ENCODE results near the gene CAVIN4. TPM values are rescaled to one million over a fixed set of nuclear protein-coding genes. Genes with fewer than 3 reads are reported as not detected.

CAVIN4 gene
- polyA plus RNA-seq, 1 donor (not counting 4 experiments of a cell fraction or from before 2014, with no cell fraction given) = 0.18 TPM

GRCh38 chr9:100554935-100555401 lies 22.9 kb upstream of the CAVIN4 start:
- Histone ChIP-seq H3K9ac (ENCODE audit: control insufficient read depth, extremely low read depth, insufficient read depth, low read length) (no peak overlapping the region), H3K9me3 (ENCODE audit: control insufficient read depth, low read depth, low read length) (no peaks in the 10 kb centered on the region), H3K36me3 (ENCODE audit: control insufficient read depth in 2 of 2, extremely low read depth in 1 of 2, insufficient read depth in 2 of 2, low read length in 2 of 2) (no peaks in the 10 kb centered on the region), H4K20me1 (ENCODE audit: control insufficient read depth, extremely low read depth, insufficient read depth, low read length) (no peaks in the 10 kb centered on the region), H2AFZ (ENCODE audit: control insufficient read depth, low read length) (no peak overlapping the region), H3K4me3 (ENCODE audit: control insufficient read depth in 2 of 3, extremely low read depth in 1 of 3, insufficient read depth in 2 of 3, low read depth in 1 of 3, low read length in 3 of 3) (no peak overlapping the region), H3K4me1 (ENCODE audit: control insufficient read depth, extremely low read depth, insufficient read depth, low read length) (no peaks in the 10 kb centered on the region), H3K27me3 (ENCODE audit: control insufficient read depth, extremely low read depth, insufficient read depth, low read length) (no peaks in the 10 kb centered on the region), H3K79me2 (ENCODE audit: control insufficient read depth, insufficient read depth, low read length) (no peaks in the 10 kb centered on the region), H3K27ac (ENCODE audit: control insufficient read depth, insufficient read depth, low read length) (no peak overlapping the region), H3K4me2 (ENCODE audit: control insufficient read depth, extremely low read depth, insufficient read depth, low read depth, low read length) (no peak overlapping the region), H3K9me1 (ENCODE audit: control insufficient read depth, extremely low read depth, insufficient read depth, low read length) (no peaks in the 10 kb centered on the region)
- TF ChIP-seq EZH2 (IDR thresholded peaks at IDR 0.05; ENCODE audit: low read length) (no peak), CTCF (optimal IDR thresholded peaks at IDR 0.05 in 1 of 3, IDR thresholded peaks at IDR 0.05 in 1 of 3, conservative IDR thresholded peaks at IDR 0.05 in 1 of 3; ENCODE audit: extremely low read depth in 1 of 3, insufficient read depth in 2 of 3, low read length in 3 of 3) (no peak)
- dilution Hi-C loops (cut with MboI; ENCODE audit: extremely low pct_ligation_motif_present, low sequenced_read_pairs) = no loop called here
- DNase-seq (ENCODE audit: low read depth, low spot score) = no peak
- FAIRE-seq = no peak

- Histone ChIP-seq H3K9ac (ENCODE audit: control insufficient read depth, extremely low read depth, insufficient read depth, low read length) (no peak overlapping the region), H3K4me3 (ENCODE audit: control insufficient read depth in 2 of 3, extremely low read depth in 1 of 3, insufficient read depth in 2 of 3, low read depth in 1 of 3, low read length in 3 of 3) (no peak overlapping the region), H2AFZ (ENCODE audit: control insufficient read depth, low read length) (no peak overlapping the region), H3K27me3 (ENCODE audit: control insufficient read depth, extremely low read depth, insufficient read depth, low read length) (no peaks in the 10 kb centered on the region), H3K9me1 (ENCODE audit: control insufficient read depth, extremely low read depth, insufficient read depth, low read length) (no peaks in the 10 kb centered on the region), H3K4me1 (ENCODE audit: control insufficient read depth, extremely low read depth, insufficient read depth, low read length) (no peaks in the 10 kb centered on the region), H3K9me3 (ENCODE audit: control insufficient read depth, low read depth, low read length) (no peaks in the 10 kb centered on the region), H3K27ac (ENCODE audit: control insufficient read depth, insufficient read depth, low read length) (no peak overlapping the region), H3K79me2 (ENCODE audit: control insufficient read depth, insufficient read depth, low read length) (no peaks in the 10 kb centered on the region), H3K4me2 (ENCODE audit: control insufficient read depth, extremely low read depth, insufficient read depth, low read depth, low read length) (no peak overlapping the region), H3K36me3 (ENCODE audit: control insufficient read depth in 2 of 2, extremely low read depth in 1 of 2, insufficient read depth in 2 of 2, low read length in 2 of 2) (no peaks in the 10 kb centered on the region), H4K20me1 (ENCODE audit: control insufficient read depth, extremely low read depth, insufficient read depth, low read length) (no peaks in the 10 kb centered on the region)
- dilution Hi-C loops (cut with MboI; ENCODE audit: extremely low pct_ligation_motif_present, low sequenced_read_pairs) = no loop called here
- no peak for FAIRE-seq
- DNase-seq (ENCODE audit: low read depth, low spot score) = no peak
- TF ChIP-seq EZH2 (IDR thresholded peaks at IDR 0.05; ENCODE audit: low read length) (no peak), CTCF (optimal IDR thresholded peaks at IDR 0.05 in 1 of 3, IDR thresholded peaks at IDR 0.05 in 1 of 3, conservative IDR thresholded peaks at IDR 0.05 in 1 of 3; ENCODE audit: extremely low read depth in 1 of 3, insufficient read depth in 2 of 3, low read length in 3 of 3) (no peak)
Observed at GRCh38 chr9:100555471-100555870, 22.4 kb upstream of the CAVIN4 start.

Data from keratinocyte (primary cell).